Smooth muscle cell (in vitro differentiated cells): ENCODE results near the gene MKS1. TPM values are rescaled to one million over a fixed set of nuclear protein-coding genes. Genes with fewer than 3 reads are reported as not detected.

ENCODE experiments used
- DNase-seq: peaks from one replicate; lab custom pipeline; 2025; ENCODE audit not compliant: unreplicated experiment; lab: John Stamatoyannopoulos, UW
- H2AFZ ChIP-seq: fragments of 200-600 bp; sonication (generic); 2 replicates; pipeline ENCODE4 v1.6.0; 2016; ENCODE audit warnings: antibody characterized with exemption, low read depth, mild to moderate bottlenecking
- H3F3A ChIP-seq: fragments of 200-600 bp; sonication (generic); 2 replicates; pipeline ENCODE4 v1.6.0; 2017; ENCODE audit warnings: antibody characterized with exemption, low read depth
- H3K27ac ChIP-seq: fragments of 200-600 bp; sonication (generic); 2 replicates; pipeline ENCODE4 v1.5.1; 2016; ENCODE audit warnings: low read depth, mild to moderate bottlenecking
- H3K27me3 ChIP-seq: fragments of 200-600 bp; sonication (generic); 2 replicates; pipeline ENCODE4 v1.6.1; 2016; ENCODE audit warnings: low read depth, mild to moderate bottlenecking
- H3K36me3 ChIP-seq: fragments of 200-600 bp; sonication (generic); 2 replicates; pipeline ENCODE4 v1.5.1; 2016; ENCODE audit warnings: low read depth
- H3K4me1 ChIP-seq: fragments of 200-600 bp; sonication (generic); 2 replicates; pipeline ENCODE4 v1.5.1; 2016; ENCODE audit warnings: low read depth
- H3K4me2 ChIP-seq: fragments of 200-600 bp; sonication (generic); 2 replicates; pipeline ENCODE4 v1.6.0; 2016; ENCODE audit warnings: mild to moderate bottlenecking
- H3K4me3 ChIP-seq: fragments of 200-600 bp; sonication (generic); 2 replicates; pipeline ENCODE4 v1.5.1; 2016; ENCODE audit warnings: mild to moderate bottlenecking
- H3K79me2 ChIP-seq: fragments of 200-600 bp; sonication (generic); 2 replicates; pipeline ENCODE4 v1.6.0; 2016; ENCODE audit warnings: low read depth, mild to moderate bottlenecking
- H3K9ac ChIP-seq: fragments of 200-600 bp; sonication (generic); 2 replicates; pipeline ENCODE4 v1.6.0; 2016; ENCODE audit warnings: low read depth
- H3K9me3 ChIP-seq: fragments of 200-600 bp; sonication (generic); replicated peaks from 2 replicates; pipeline ENCODE4 v1.5.1; 2016; ENCODE audit warnings: low read depth
- H4K20me1 ChIP-seq: fragments of 200-600 bp; sonication (generic); 2 replicates; pipeline ENCODE4 v1.6.0; 2016; ENCODE audit warnings: low read depth
- WGBS: methylation state at CpG from one replicate; pipeline ENCODE4 v1.1.7; 2016; ENCODE audit warnings: low lambda C conversion rate; 5-methylcytosine and 5-hydroxymethylcytosine counted together
- polyA plus RNA-seq: library from polyadenylated mRNA; unstranded; fragments of >200 nt; fragmentation: Nextera tagmentation; extraction: Ambion mirVana; gene quantifications from 2 replicates; pipeline ENCODE4 v1.2.1, GENCODE V29; 2016
- total RNA-seq: library from RNA; depleted of rRNA; stranded (reverse); fragments of >200 nt; gene quantifications from 2 replicates; pipeline ENCODE4 v1.2.3, GENCODE V29; 2014
- TF ChIP-seq, protein P1 (sequence below): fragments of 200-600 bp; sonication (generic); IDR thresholded peaks from 2 replicates; pipeline ENCODE4 v1.5.1; 2017; ENCODE audit warnings: borderline replicate concordance, mild to moderate bottlenecking, antibody characterized with exemption; ENCODE audit not compliant: insufficient read depth, poor library complexity, severe bottlenecking

The MKS1 gene
- total and polyA plus RNA-seq, 2 experiments from 2014 or later, result 15.6 to 22.8 TPM

- no peaks in the 10 kb centered on the region for H4K20me1 ChIP-seq
- no peak overlapping the region for H2AFZ ChIP-seq
- no peaks in the 10 kb centered on the region for H3K4me1 ChIP-seq
- H3K4me3 ChIP-seq, result no peak overlapping the region
- 96% methylated on average over 7 of the region's 7 CpGs for WGBS
- no peaks in the 10 kb centered on the region for H3F3A ChIP-seq
- H3K4me2 ChIP-seq, result no peak overlapping the region
- no peak overlapping the region for H3K27ac ChIP-seq
- H3K9ac ChIP-seq, result no peak overlapping the region
- TF ChIP-seq, protein P1, sequence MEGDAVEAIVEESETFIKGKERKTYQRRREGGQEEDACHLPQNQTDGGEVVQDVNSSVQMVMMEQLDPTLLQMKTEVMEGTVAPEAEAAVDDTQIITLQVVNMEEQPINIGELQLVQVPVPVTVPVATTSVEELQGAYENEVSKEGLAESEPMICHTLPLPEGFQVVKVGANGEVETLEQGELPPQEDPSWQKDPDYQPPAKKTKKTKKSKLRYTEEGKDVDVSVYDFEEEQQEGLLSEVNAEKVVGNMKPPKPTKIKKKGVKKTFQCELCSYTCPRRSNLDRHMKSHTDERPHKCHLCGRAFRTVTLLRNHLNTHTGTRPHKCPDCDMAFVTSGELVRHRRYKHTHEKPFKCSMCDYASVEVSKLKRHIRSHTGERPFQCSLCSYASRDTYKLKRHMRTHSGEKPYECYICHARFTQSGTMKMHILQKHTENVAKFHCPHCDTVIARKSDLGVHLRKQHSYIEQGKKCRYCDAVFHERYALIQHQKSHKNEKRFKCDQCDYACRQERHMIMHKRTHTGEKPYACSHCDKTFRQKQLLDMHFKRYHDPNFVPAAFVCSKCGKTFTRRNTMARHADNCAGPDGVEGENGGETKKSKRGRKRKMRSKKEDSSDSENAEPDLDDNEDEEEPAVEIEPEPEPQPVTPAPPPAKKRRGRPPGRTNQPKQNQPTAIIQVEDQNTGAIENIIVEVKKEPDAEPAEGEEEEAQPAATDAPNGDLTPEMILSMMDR, result no peak
- H3K27me3 ChIP-seq, result peaks cover 46% of the 10 kb centered on the region
- DNase-seq, result no peak
- H3K79me2 ChIP-seq, result no peaks in the 10 kb centered on the region
- H3K36me3 ChIP-seq, result no peaks in the 10 kb centered on the region
- no peaks in the 10 kb centered on the region for H3K9me3 ChIP-seq
Observed at GRCh38 chr17:58265902-58266875, 47.1 kb upstream of the MKS1 start.

DNA sequence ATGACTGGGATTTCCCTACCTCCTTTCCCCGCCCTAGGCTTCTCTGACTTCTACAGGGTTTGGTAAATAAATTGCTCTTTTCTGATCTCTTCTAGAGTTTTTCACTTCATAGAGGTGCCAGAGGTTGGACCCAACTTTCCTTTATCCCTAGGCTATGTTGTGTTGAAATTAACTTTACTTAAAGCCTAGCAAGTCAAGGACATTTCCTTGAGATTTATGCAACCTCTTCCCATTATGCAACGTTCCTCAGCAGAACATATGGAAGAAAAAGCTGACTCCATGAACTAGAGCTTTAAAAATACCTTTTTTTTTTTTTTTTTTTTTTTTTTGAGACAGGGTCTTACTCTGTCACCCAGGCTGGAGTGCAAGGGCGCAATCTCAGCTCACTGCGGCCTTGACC lies 46.2 kb upstream of the MKS1 start:
- TF ChIP-seq, protein P1, result no peak
- no peak overlapping the region for H3K4me3 ChIP-seq
- no peak for DNase-seq
- no peaks in the 10 kb centered on the region for H3K4me1 ChIP-seq
- no peaks in the 10 kb centered on the region for H3K36me3 ChIP-seq
- no peaks in the 10 kb centered on the region for H3K9me3 ChIP-seq
- WGBS, result 80% methylated on average over 4 of the region's 4 CpGs
- peaks cover 56% of the 10 kb centered on the region for H3K27me3 ChIP-seq
- no peaks in the 10 kb centered on the region for H4K20me1 ChIP-seq
- H2AFZ ChIP-seq, result no peak overlapping the region
- no peak overlapping the region for H3K9ac ChIP-seq
- H3F3A ChIP-seq, result no peaks in the 10 kb centered on the region
- H3K4me2 ChIP-seq, result no peak overlapping the region
- H3K79me2 ChIP-seq, result no peaks in the 10 kb centered on the region
- H3K27ac ChIP-seq, result no peak overlapping the region

DNA sequence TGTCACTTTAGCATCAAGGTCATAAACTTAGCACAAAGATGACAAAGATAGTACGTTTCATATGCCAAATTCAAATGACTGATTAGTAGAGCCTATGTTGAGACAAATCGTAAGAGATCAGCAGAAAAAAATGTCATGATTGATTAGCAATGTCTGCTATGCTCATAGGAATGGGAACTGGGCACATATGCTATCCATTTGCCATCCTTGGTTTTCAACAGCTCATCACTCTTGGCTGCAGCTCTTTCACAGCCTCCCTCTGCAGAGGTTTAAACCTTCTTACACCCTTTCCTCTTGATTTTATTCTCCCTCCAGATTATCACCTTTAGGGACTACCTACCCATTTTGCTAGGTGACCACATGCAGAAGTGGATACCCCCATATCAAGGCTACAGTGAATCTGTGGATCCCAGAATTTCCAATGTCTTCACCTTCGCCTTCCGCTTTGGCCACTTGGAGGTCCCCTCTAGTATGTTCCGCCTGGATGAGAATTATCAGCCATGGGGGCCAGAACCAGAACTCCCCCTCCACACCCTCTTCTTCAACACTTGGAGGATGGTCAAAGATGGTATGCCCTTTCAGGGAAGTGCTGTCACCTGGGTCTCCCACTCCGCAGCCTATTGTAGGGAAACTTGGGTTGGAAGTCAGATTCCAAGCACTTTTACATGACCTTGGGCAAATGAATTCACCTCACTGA lies 45.5 kb upstream of the MKS1 start:
- H3K4me2 ChIP-seq, result no peak overlapping the region
- H3K36me3 ChIP-seq, result no peaks in the 10 kb centered on the region
- WGBS, result 81% methylated on average over 6 of the region's 6 CpGs
- H3K9me3 ChIP-seq, result no peaks in the 10 kb centered on the region
- TF ChIP-seq, protein P1, result no peak
- H3K27me3 ChIP-seq, result peaks cover 63% of the 10 kb centered on the region
- no peaks in the 10 kb centered on the region for H3K4me1 ChIP-seq
- no peaks in the 10 kb centered on the region for H3F3A ChIP-seq
- H3K4me3 ChIP-seq, result no peak overlapping the region
- no peak overlapping the region for H3K27ac ChIP-seq
- no peak for DNase-seq
- no peaks in the 10 kb centered on the region for H3K79me2 ChIP-seq
- no peak overlapping the region for H2AFZ ChIP-seq
- H3K9ac ChIP-seq, result no peak overlapping the region
- H4K20me1 ChIP-seq, result no peaks in the 10 kb centered on the region
